HG03045 (cell line): ENCODE measurements around the gene CSNK1A1.

Experiments
- ATAC-seq: cut with Tn5 transposase; IDR thresholded peaks from one replicate; pipeline ENCODE4 v1.9.1; 2021; ENCODE audit warnings: mild to moderate bottlenecking, moderate library complexity; ENCODE audit not compliant: unreplicated experiment

The CSNK1A1 gene

GRCh38 chr5:149495673-149496072, 55.6 kb downstream of the CSNK1A1 start:
- ATAC-seq = no peak

GRCh38 chr5:149493316-149493715, 57.9 kb downstream of the CSNK1A1 start:
- no peak for ATAC-seq

- ATAC-seq = no peak
Measured at GRCh38 chr5:149492781-149493180, 58.5 kb downstream of the CSNK1A1 start.

GRCh38 chr5:149490599-149491485, 60.4 kb downstream of the CSNK1A1 start:
- no peak for ATAC-seq

- no peak for ATAC-seq
Measured at GRCh38 chr5:149489605-149490037, 61.6 kb downstream of the CSNK1A1 start.

GRCh38 chr5:149488645-149489306, 62.5 kb downstream of the CSNK1A1 start:
- ATAC-seq = no peak

- no peak for ATAC-seq
Measured at GRCh38 chr5:149487672-149488071, 63.6 kb downstream of the CSNK1A1 start.

- no peak for ATAC-seq
Measured at GRCh38 chr5:149486726-149487635, 64.3 kb downstream of the CSNK1A1 start.

GRCh38 chr5:149485655-149486615, 65.3 kb downstream of the CSNK1A1 start:
- ATAC-seq = no peak

- no peak for ATAC-seq
Measured at GRCh38 chr5:149481485-149481884, 69.8 kb downstream of the CSNK1A1 start.

- ATAC-seq = no peak
Measured at GRCh38 chr5:149478761-149479160, 72.5 kb downstream of the CSNK1A1 start.

- no peak for ATAC-seq
Measured at GRCh38 chr5:149475777-149476176, 75.5 kb downstream of the CSNK1A1 start.

GRCh38 chr5:149474198-149474597, 77.0 kb downstream of the CSNK1A1 start:
- no peak for ATAC-seq

- ATAC-seq = no peak
Measured at GRCh38 chr5:149473441-149473840, 77.8 kb downstream of the CSNK1A1 start.

GRCh38 chr5:149472399-149472798, 78.8 kb downstream of the CSNK1A1 start:
- no peak for ATAC-seq

GRCh38 chr5:149471406-149472183, 79.6 kb downstream of the CSNK1A1 start:
- ATAC-seq = no peak

- no peak for ATAC-seq
Measured at GRCh38 chr5:149470942-149471341, 80.3 kb downstream of the CSNK1A1 start.

GRCh38 chr5:149466457-149466972, 84.7 kb downstream of the CSNK1A1 start:
- ATAC-seq = no peak
